Frontal cortex (tissue), 4 donors: Measurements from ENCODE around the gene LRRFIP1. TPM values are rescaled to one million over a fixed set of nuclear protein-coding genes. Genes with fewer than 3 reads are reported as not detected.

Source experiments
- DNase-seq, 2 donors: peaks; one replicate each; pipeline ENCODE4 v3.0.0; 2012; ENCODE audit warnings: low spot score in 2 of 2
- FAIRE-seq: peaks from 2 replicates; lab custom pipeline; 2012; peaks lifted over from hg19 to GRCh38; lab: Jason Lieb, UNC
- total RNA-seq: library from RNA; depleted of rRNA; stranded (reverse); fragments of >200 nt; gene quantifications from one replicate; pipeline ENCODE4 v1.2.3, GENCODE V29; 2014
- donor health status: control.
- donor health status: control.
- donor health status: control.

Gene LRRFIP1
- total RNA-seq, 1 donor from 2014 or later: 27.7 TPM

DNA sequence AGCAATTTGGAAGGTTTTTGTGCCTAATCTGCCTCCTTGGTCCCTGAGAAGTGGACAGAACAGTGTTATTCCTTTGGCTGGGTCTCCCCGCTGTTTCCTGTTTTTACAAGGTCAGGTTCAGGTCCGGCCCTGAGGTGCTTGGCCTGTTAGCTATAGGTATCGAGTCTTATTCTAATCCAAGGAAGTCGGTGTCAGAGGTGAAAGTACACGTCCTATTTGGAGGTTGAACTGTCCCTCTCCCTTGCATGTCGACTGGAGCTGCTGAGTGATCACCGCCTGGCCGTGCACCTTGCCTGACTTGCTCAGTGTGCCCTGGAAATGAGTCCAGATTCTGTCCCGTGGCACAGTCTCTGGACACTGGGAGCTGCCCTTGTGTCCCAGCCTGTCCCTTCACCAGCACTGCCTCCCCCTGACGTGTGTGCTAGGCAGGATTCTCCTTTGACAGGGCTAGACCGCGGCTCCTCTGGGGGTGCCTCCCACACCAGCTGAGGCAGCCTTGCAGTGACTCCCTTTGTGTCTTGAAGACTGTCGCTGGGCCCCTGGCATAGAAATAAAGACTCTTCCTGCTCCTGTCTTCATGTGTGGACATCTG lies 105.5 kb downstream of the LRRFIP1 start:
- no peak for DNase-seq
- no peak for FAIRE-seq

DNA sequence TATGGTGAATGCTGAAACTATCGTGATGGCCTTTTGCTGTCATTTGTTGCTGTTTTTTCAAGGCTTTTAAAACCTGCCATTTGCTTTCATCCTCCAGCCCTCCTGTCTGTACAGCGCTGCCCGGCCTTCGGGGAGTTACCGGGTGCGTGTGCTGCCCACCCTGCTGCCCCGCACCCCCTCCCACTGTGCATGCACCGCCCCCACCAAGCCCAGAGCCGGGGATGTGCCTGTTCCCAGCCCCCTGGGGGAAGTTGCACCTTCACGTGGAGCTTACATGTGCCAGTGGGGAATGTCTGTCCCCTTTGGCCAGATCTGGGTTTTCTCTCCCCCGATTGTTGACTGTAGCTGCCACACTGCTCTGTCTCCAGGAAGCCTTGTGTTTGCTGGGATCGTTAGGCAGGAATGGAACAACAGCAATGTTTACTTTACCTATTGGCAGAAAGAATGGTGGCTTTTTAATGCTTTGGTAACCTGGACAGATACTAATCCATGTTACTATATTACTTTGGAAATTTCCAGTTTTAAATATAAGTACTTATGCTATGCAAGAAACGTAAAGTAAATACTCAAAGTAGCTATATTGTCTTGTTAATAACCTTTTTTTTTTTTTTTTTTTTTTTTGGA lies 106.4 kb downstream of the LRRFIP1 start:
- no peak for FAIRE-seq
- DNase-seq: no peak

DNA sequence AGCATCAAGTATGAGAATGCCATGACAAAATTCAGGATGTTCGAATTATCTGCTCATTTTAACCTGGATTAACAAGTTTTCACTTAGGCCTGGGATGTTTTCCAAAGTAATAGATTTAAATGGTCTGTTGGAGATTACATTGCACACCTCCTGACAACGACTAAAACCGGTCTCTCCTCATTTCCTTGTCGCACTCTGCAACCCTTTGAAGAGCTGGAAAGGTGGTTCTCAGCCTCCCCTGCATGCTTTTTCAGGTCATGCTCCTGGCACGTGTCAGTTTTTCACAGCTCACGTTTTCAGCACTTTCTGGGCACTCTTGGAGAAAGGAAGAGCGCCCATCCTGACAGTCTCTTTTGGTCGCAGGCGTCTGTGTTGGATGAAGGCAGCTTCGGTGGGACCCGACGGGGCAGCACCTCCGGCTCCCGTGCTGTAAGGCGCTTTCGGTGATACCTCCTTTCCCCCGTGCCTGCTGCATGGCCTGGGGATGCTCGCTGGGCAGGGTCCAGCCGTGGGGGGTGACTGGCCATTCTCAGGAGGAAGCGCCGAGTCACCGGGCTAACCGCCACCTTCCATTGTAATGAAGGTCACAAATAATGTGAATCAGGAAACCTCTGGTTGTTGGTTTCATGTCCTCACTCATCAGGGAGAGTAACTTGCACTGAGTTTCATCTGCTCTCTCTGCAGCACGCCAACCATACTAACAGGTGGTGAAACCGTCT lies 107.7 kb downstream of the LRRFIP1 start:
- DNase-seq (no peak), FAIRE-seq (no peak)

DNA sequence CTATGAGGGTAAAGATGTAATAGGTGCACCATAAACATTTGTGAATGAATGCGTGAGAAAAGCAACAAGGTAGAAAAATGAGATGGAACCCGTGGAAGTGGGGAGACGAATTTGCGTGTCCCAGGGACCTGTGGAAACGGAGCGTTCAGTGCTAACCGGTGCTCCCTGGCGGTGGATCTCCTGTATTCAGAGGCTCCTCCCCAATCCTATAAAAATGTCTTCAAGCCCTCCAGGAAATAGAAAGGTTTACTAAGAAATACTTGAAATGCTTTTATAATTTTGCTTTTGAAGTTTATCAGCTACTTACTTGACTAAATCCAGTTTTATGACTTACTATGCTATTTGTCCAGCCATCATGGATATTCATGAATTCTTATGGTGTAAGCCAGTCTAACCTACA lies 108.4 kb downstream of the LRRFIP1 start:
- FAIRE-seq (no peak), DNase-seq (no peak)

DNA sequence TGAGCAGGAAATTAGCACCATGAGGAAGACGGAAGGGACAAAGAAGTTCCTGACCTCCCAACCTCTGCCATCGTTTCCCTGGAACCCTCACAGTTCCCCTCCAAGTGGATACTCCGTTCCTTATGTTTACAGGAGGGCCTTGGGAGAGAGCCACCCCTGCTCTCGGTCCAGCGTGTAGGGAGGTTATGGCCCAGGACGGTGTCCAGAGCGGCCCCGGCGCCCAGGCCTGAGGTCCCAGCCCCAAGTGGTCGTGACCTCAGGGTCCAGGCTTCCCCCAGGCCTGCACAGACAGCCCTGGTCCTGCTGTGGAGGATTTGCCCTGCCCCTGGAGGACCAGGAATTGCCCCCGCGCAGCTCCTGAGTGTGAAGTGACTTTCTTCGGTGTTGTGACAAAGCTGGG lies 109.4 kb downstream of the LRRFIP1 start:
- FAIRE-seq: no peak
- no peak for DNase-seq

DNA sequence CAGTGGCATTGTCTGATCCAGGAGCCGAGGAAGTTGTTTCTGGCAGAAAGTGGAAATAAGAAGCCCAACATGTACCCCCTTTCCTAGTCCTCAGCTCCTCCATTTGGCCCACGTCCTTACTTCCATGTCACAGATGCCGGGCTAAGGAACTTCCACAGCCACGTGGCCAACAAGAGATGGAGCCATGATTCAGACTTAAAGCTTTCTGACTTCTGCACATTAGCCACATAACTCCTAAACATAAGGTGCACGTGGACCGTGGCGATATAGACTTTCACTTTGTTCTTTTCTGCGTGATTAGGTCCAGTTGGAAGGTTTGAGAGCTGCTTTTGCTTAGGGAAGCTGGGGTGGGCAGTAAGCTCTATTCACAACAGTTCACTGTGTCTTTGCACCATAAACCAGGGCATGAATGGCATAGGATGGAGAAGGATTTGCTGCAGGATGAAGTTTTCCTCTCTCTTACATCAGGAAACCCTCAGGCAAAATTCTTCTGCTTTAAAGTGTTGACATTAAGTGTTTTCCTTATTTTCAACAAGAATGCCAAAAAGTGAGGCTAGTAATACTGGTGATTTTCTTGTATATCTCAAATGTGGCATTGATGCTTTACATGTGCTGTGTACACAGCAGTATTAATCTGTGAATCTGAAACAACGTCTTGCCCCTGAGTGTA lies 109.9 kb downstream of the LRRFIP1 start:
- FAIRE-seq (no peak), DNase-seq (no peak)

DNA sequence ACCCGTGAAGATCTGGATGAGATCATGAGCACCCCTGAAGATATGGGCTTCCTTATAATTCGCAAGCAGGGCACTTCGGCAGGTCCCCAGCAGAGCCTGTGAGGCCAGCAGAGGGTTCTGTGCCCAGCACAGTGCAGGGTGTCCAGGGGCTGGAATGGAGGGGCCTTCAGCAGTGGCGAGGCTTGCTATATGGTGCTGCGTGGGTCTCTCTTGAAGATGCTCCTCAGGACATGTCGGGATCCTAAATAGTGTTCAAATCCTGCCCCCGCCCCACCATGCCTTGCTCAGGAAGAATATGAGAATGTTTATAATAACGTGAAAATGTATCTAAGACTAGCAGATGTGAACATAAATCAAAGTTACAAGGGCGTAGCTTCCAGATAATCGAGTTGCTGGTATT lies 110.9 kb downstream of the LRRFIP1 start:
- FAIRE-seq (no peak), DNase-seq (no peak)

DNA sequence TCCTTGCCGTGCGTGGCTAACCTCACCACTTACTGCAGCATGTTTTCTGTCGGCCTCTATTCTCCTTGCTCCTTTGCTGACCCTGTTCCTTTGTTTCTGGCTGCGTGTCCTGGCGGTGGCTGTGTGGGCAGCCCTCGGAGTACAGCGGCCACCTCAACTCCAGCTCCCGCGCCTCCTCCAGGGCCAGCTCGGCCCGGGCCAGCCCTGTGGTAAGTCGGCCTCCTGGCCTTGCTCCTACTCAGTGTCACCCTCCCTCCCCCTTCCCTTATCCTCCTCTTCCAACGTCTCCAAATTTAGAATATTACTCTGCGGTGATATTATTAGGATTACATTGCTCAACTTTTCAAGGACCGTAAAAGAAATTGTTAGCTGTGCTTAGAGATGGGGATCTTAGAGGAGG lies 111.7 kb downstream of the LRRFIP1 start:
- FAIRE-seq: no peak

DNA sequence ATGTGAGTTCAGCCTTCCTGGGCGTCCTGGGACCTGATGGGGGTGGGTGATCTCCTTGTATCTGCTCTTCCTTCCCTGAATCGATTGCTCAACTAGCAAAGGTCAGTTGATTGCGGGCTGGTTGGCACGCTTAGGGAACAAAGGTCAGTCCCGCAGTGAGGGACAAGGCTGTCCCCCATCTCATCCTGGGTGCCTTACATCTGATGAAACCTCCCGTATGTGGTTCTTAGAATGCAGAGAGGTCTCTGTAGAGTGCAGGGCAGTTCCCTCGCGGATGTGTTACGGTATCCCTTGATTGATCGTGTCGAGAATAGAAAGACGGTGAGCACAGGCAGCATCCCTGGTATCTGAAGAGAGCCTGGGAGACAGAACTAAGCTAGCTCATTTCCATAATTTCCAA lies 114.8 kb downstream of the LRRFIP1 start:
- DNase-seq: no peak
- no peak for FAIRE-seq

More for the DNA sequence above, 111.7 kb downstream of the LRRFIP1 start:
- no peak for DNase-seq

DNA sequence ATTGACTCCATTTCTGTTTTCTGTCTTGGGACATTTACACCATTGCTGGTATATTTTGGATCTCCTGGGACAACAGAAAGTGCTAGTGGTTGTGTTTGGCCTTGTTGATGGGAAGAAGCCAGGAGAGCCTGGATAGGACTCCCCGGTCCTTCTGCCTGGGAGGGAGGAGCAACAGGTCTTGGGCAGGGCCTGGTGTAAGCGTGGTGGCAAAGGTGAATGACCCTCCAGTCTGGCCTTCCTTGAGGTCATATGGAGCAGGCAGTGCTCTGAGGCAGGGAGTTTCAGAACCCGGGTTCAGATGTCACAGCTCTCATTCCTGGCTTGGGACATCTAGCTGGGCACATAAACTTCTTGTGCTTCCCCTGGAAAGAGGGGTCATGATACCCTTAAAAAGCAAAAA lies 115.2 kb downstream of the LRRFIP1 start:
- FAIRE-seq: no peak
- DNase-seq: no peak

DNA sequence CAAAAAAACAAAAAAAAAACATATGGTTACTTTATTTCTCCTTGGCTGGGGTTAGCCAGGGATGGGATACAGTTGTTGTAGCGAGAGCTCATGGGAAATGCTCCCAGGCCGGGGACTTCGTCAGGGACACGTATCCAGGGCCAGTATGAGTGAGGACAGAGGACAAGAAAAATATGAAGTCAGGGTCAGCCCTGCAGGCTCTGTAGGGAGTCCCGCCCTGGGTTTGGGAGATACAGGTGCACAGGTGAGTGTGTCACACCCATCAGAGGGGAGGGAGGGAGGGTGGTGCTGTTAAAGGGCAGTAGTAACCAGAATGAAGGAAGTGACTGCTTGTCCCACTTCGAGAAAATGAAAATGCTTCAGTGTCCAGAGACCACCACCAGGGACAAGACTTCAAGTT lies 115.6 kb downstream of the LRRFIP1 start:
- FAIRE-seq (no peak), DNase-seq (no peak)

DNA sequence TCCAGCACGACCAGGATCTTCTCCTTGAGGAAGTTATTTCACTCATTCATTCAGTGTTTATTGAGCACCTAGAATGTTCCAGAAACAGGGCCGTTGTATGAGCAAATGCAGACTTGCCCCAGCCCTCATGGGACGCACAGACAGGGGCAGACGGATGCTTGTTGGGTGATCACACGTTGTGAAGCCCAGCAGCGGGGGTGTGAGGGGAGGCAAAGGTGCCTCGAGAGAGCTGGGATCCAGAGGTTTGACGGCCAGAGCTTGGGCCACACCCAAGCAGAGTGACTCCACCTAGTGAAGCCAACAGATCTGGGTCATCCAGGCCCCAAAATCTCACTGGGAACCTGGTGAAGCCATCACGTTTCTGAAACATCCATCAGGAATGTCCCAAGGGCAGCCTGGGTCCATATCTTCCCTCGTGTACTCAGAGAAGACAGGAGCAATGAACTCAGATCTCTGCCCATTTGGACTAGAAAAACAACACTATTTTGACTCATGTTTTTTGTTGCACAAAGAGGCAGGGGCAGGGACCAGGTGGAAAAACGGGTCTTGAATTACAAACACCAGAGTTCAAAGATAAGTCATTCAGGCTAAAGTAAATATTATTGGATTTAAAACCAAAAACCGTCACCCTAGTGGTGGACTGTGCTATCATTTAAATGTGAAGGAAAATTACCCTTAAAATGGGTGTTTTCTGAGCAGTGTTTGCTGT lies 116.3 kb downstream of the LRRFIP1 start:
- no peak for FAIRE-seq
- DNase-seq: no peak

DNA sequence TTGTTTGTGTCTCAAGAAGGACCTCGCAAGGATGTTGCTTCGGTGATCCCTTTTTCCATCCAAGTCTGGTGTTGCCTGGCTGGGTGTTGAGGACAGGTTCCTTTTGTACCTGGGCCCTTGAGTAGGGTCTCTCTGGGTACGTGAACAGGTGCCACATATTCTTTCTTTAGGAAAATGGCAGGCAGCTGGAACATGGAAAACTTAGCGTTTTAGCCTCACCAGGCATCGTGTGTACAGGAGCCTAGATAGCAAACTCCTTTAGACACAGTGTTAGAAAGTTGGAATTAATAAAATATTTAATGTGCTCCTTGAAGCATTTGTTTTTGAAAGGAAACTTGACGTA lies 116.9 kb downstream of the LRRFIP1 start:
- FAIRE-seq: no peak
- DNase-seq: no peak

DNA sequence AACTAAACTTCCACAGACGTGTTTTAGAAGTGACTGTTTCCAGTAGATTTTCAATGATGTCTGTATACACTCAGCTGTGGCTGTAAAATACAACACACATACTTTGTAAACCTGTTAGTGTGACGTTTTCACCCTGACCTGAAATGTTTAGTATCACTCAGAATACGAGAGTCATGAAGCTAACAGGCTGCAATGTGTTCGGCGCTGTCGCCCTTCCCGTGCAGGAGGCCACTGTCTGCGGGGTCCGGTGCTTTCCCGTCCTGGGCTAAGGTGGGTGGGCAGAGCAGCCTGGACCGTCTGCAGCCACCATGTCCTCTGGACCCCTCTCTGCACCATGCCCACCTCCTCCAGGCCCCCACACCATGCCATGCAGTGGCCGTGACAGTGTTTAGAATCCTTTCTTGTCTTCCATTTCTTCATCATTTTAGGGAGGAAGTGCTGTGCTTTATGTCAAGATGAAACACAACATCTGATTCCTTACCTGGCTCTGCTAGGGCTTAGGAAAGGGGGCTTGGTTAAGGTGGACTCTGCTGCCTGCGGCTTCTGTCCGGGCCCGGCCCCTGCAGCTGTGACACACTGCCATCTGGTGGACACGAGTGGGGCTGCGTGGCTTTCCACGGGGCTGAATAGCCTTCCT lies 117.3 kb downstream of the LRRFIP1 start:
- peak; percentile 75 to 88 for DNase-seq
- FAIRE-seq: no peak

DNA sequence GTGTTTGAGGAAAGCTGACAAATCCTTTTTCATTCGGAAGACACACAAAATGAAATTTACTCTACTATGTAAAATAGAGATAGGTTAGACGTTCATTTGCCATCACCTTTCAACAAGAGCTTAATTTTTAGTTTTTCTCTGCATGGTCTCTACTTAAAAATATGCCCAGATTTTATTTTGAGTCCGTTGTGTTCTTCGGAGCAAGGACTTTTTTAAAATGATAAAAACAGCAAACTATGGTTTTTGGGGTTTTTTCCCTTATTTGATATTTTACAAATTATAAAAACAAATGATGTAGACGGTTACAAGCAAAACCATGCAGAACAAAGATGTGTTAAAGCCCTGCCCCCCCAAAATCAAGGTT lies 117.8 kb downstream of the LRRFIP1 start:
- no peak for DNase-seq

DNA sequence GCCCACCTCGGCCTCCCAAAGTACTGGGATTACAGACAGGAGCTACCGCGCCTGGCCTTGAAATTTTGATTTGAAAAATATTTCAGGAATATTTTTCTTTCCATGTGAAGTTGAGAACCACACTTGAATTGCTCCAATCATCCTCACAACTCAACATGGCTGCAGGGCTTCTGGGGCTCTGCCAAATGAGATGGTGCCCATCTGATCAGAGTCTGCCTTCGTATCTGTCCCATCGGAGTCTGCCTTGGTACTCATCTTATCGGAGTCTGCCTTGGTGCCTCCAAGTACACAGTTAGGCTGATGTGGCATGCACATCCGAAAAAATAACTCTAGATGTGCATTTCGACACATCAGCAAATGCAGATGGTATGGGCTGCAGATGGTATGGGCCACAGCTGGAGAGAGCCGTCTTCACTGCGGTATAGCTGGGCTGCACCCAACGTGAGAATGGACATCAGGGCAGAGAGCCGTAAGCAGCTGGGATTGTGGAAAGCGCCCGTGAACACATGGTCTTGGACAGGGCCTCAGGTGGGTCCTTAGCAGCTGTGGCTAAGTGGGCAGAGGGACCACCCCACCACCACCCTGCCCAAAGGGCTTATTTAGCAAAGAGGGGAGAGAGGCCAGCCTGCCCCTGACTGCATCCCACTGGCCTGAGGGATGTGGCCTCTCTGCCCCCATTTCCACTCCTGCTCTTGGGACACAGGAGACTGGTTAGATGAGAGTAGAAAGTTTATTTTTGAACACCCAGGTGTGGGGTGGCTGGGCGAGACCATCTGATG lies 119.1 kb downstream of the LRRFIP1 start:
- FAIRE-seq (no peak), DNase-seq (no peak)

More for the DNA sequence above, 117.8 kb downstream of the LRRFIP1 start:
- no peak for FAIRE-seq

DNA sequence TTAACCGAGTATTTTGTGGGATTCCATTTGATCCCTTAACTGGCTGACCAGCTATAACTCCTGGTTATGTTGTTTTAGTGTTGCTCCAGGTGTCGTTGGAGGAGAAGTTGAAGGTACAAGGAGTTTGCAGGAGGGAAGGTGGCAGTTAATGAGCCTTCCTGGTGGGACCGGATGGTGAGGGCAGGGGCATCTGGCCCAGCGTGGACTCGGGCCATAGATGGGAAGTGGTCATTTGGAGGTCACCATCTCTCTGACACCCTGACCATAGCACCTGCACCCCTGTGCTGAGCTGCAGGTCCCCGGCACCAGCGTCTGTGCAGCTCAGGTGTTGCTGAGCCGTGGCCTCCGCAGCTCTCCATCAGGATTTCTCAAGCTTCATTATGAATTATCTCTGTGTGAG lies 119.8 kb downstream of the LRRFIP1 start:
- no peak for DNase-seq
- no peak for FAIRE-seq

DNA sequence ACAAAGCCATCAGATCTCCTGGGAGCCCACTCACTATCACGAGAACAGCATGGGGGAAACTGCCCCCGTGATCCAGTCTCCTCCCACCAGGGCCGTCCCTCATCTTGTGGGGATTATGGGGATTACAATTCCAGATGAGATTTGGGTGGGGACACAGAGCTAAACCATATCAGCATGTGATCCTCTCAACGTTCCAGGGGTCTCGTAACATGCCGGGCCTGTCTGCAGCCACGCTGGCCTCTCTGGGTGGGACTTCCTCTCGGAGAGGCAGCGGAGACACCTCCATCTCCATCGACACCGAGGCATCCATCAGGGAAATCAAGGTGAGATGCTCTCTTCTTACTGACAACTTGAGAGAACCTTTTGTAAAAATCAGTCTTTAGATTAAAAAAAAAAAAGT lies 121.6 kb downstream of the LRRFIP1 start:
- FAIRE-seq (no peak), DNase-seq (no peak)

DNA sequence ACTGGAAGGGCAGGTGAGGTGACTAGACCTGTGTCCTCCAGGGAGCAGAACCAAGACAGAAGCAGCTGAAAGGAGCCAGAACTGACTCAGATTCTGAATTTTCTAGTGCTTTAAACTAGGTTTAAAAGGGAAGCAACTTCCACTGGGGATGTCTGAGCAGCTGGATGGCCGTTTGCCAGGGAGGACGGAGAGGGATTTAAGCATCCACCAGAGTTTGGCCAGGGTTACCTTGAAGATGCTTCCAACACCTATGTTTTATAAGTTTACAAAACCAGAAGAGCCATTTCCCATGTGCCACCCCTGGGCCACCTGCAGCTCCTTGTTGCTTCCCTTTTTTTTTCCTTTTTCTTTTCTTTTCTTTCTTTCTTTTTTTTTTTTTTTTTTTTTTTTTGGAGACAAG lies 122.6 kb downstream of the LRRFIP1 start:
- DNase-seq: no peak
- FAIRE-seq: no peak
